GM23338 (cell line): ENCODE data around the gene GNAZ. TPM values are rescaled to one million over a fixed set of nuclear protein-coding genes. Genes with fewer than 3 reads are reported as not detected.
"Not testable (repeated sequence)": the region's sequence is repeated elsewhere in the genome, so short reads cannot be mapped to it uniquely, and the experiment has no call there.

Source experiments
- ATAC-seq: fragments of 200-7000 bp; cut with Tn5 transposase; 3 replicates; pipeline ENCODE4 v1.9.1; 2020
- DNase-seq: peaks from one replicate; pipeline ENCODE4 v3.0.0-alpha.2; 2015; ENCODE audit warnings: low spot score
- H2AFZ ChIP-seq: fragments of 200-600 bp; sonication (generic); 2 replicates; pipeline ENCODE4 v1.8.0; 2016; ENCODE audit warnings: antibody characterized with exemption, mild to moderate bottlenecking, moderate library complexity
- H3F3A ChIP-seq: fragments of 200-600 bp; sonication (generic); replicated peaks from 2 replicates; pipeline ENCODE4 v1.8.0; 2017; ENCODE audit warnings: antibody characterized with exemption, mixed run types, low read depth
- H3K27ac ChIP-seq: fragments of 200-600 bp; sonication (generic); 2 replicates; pipeline ENCODE4 v1.6.1; 2016; ENCODE audit warnings: low read depth
- H3K27me3 ChIP-seq: fragments of 200-600 bp; sonication (generic); 2 replicates; pipeline ENCODE4 v1.8.0; 2016; ENCODE audit warnings: mild to moderate bottlenecking, mixed run types, moderate library complexity; ENCODE audit not compliant: insufficient read depth
- H3K36me3 ChIP-seq: fragments of 200-600 bp; sonication (generic); 2 replicates; pipeline ENCODE4 v1.8.0; 2016; ENCODE audit warnings: mild to moderate bottlenecking; ENCODE audit not compliant: insufficient read depth
- H3K4me1 ChIP-seq: fragments of 200-600 bp; sonication (generic); 2 replicates; pipeline ENCODE4 v1.8.0; 2016; ENCODE audit warnings: mild to moderate bottlenecking, moderate library complexity; ENCODE audit not compliant: insufficient read depth
- H3K4me2 ChIP-seq: fragments of 200-600 bp; sonication (generic); 2 replicates; pipeline ENCODE4 v1.7.1; 2017; ENCODE audit warnings: mixed run types
- H3K4me3 ChIP-seq: fragments of 200-600 bp; sonication (generic); 2 replicates; pipeline ENCODE4 v1.6.1; 2016; ENCODE audit warnings: mixed run types
- H3K79me2 ChIP-seq: fragments of 200-600 bp; sonication (generic); replicated peaks from 2 replicates; pipeline ENCODE4 v1.8.0; 2017; ENCODE audit warnings: mild to moderate bottlenecking; ENCODE audit not compliant: insufficient read depth
- H3K9me2 ChIP-seq: fragments of 200-600 bp; sonication (generic); 2 replicates; pipeline ENCODE4 v1.8.0; 2017; ENCODE audit not compliant: insufficient read depth
- H4K20me1 ChIP-seq: fragments of 200-600 bp; sonication (generic); replicated peaks from 2 replicates; pipeline ENCODE4 v1.8.0; 2017; ENCODE audit warnings: mild to moderate bottlenecking; ENCODE audit not compliant: insufficient read depth
- H3K27ac Mint-ChIP-seq: 2 replicates; pipeline ENCODE4 v1.8.0; 2020; ENCODE audit warnings: inconsistent platforms, mild to moderate bottlenecking, moderate library complexity, mixed read lengths
- H3K27me3 Mint-ChIP-seq: 3 replicates; pipeline ENCODE4 v1.8.0; 2022; ENCODE audit warnings: low read depth, mild to moderate bottlenecking, moderate library complexity, mixed read lengths, inconsistent platforms; ENCODE audit not compliant: insufficient read depth, poor library complexity
- H3K36me3 Mint-ChIP-seq: 3 replicates; pipeline ENCODE4 v1.8.0; 2021; ENCODE audit warnings: low read depth, mild to moderate bottlenecking, inconsistent platforms, moderate library complexity, mixed read lengths
- H3K4me1 Mint-ChIP-seq: 3 replicates; pipeline ENCODE4 v1.8.0; 2020; ENCODE audit warnings: mild to moderate bottlenecking, inconsistent platforms, mixed read lengths
- H3K4me3 Mint-ChIP-seq: 3 replicates; pipeline ENCODE4 v1.8.0; 2021; ENCODE audit warnings: moderate library complexity, mild to moderate bottlenecking, inconsistent platforms, mixed read lengths
- H3K9me3 Mint-ChIP-seq: 3 replicates; pipeline ENCODE4 v1.8.0; 2020; ENCODE audit warnings: moderate library complexity, mild to moderate bottlenecking, inconsistent platforms, mixed read lengths
- CREB1 ChIP-seq: fragments of 250-450 bp; sonication (Bioruptor Pico); IDR thresholded peaks from 2 replicates; pipeline ENCODE4 v1.5.0; 2020; ENCODE audit warnings: low read depth, mild to moderate bottlenecking, moderate library complexity
- CTCF ChIP-seq, 2 experiments: fragments of 200-600 bp in 1 of 2; sonication (generic) in 1 of 2; conservative IDR thresholded peaks; 2 replicates each; pipeline versions ENCODE4 v1.5.1 to v1.6.1; 2016 to 2017; ENCODE audit warnings: antibody characterized with exemption in 2 of 2, low read depth in 2 of 2, mild to moderate bottlenecking in 2 of 2, moderate library complexity in 1 of 2
- ETS1 ChIP-seq: IDR thresholded peaks from 2 replicates; pipeline ENCODE4 v1.6.1; 2016; ENCODE audit warnings: antibody characterized with exemption
- EZH2phosphoT487 ChIP-seq: fragments of 200-600 bp; sonication (generic); IDR thresholded peaks from one replicate; pipeline ENCODE4 v1.8.1; 2018; ENCODE audit warnings: antibody characterized with exemption; ENCODE audit not compliant: unreplicated experiment
- JUNB ChIP-seq: IDR thresholded peaks from one replicate; pipeline ENCODE4 v1.6.1; 2016; ENCODE audit warnings: antibody characterized with exemption; ENCODE audit not compliant: unreplicated experiment
- REST ChIP-seq: IDR thresholded peaks from one replicate; pipeline ENCODE4 v1.6.1; 2018; ENCODE audit warnings: antibody characterized with exemption; ENCODE audit not compliant: unreplicated experiment
- STAT1 ChIP-seq: IDR thresholded peaks from one replicate; pipeline ENCODE4 v1.6.1; 2016; ENCODE audit warnings: antibody characterized with exemption; ENCODE audit not compliant: unreplicated experiment
- ZNF331 ChIP-seq: fragments of 250-450 bp; sonication (Bioruptor Pico); IDR thresholded peaks from 2 replicates; pipeline ENCODE4 v1.5.0; 2020; ENCODE audit warnings: low read depth, mild to moderate bottlenecking, moderate library complexity
- polyA plus RNA-seq: library from polyadenylated mRNA; unstranded; fragments of >200 nt; fragmentation: Nextera tagmentation; extraction: Ambion mirVana; gene quantifications from 2 replicates; pipeline ENCODE4 v1.2.1, GENCODE V29; 2016
- total RNA-seq: library from RNA; depleted of rRNA; stranded (reverse); fragments of >200 nt; shearing (Covaris generic); gene quantifications from 2 replicates; pipeline ENCODE4 v1.2.3, GENCODE V29; 2014

The GNAZ gene
- total and polyA plus RNA-seq, 2 experiments from 2014 or later: 2.9 to 11.1 TPM

GRCh38 chr22:23021660-23022353, 48.5 kb upstream of the GNAZ start:
- not testable (repeated sequence) for H2AFZ ChIP-seq, H3K9me3 Mint-ChIP-seq, H3K4me2 ChIP-seq, H3K4me3 Mint-ChIP-seq, H3K79me2 ChIP-seq, H3K36me3 Mint-ChIP-seq, H3K9me2 ChIP-seq, H3K27ac ChIP-seq, H3F3A ChIP-seq, DNase-seq, H3K4me3 ChIP-seq, H3K27ac Mint-ChIP-seq, H3K4me1 ChIP-seq, H3K36me3 ChIP-seq, H4K20me1 ChIP-seq, ATAC-seq, H3K4me1 Mint-ChIP-seq
- H3K27me3 ChIP-seq: peaks cover 16% of the 10 kb centered on the region
- H3K27me3 Mint-ChIP-seq: peaks cover 11% of the 10 kb centered on the region

- Histone ChIP-seq H3K36me3 (no peaks in the 10 kb centered on the region), H4K20me1 (no peaks in the 10 kb centered on the region; the same call in 1 of the 2 replicates), H3K27me3 (peaks cover 6% of the 10 kb centered on the region), H3K4me2 (no peak overlapping the region), H3K27ac (no peak overlapping the region), H3K4me1 (no peaks in the 10 kb centered on the region), H3F3A (no peaks in the 10 kb centered on the region), H3K79me2 (no peaks in the 10 kb centered on the region), H3K4me3 (no peak overlapping the region), H3K9me2 (no peaks in the 10 kb centered on the region), H2AFZ (no peak overlapping the region)
- TF ChIP-seq CTCF (conservative IDR thresholded peaks at IDR 0.05; ENCODE audit: low read depth in 2 of 2): no peak
- TF ChIP-seq CREB1 (CRISPR knock-in tag): no peak
- TF ChIP-seq ZNF331 (CRISPR knock-in tag): no peak
- no peak for TF ChIP-seq EZH2phosphoT487
- TF ChIP-seq STAT1: no peak
- Mint-ChIP-seq H3K36me3 (no peaks in the 10 kb centered on the region), H3K4me3 (no peak overlapping the region), H3K27ac (no peak overlapping the region), H3K4me1 (peaks cover 7% of the 10 kb centered on the region; the same call in 2 of the 3 replicates), H3K9me3 (no peaks in the 10 kb centered on the region), H3K27me3 (peaks cover 5% of the 10 kb centered on the region)
- ATAC-seq: peak; percentile 70
- DNase-seq: peak; percentile 61
Measured at GRCh38 chr22:23023294-23023693, 47.0 kb upstream of the GNAZ start.

- Histone ChIP-seq H3K79me2 (no peaks in the 10 kb centered on the region), H3K4me1 (0 out of 2 replicates have a peak, but pooled peaks cover 5% of the 10 kb centered on the region), H3F3A (no peaks in the 10 kb centered on the region), H2AFZ (peak overlapping the region; percentile 10; the same call in 1 of the 2 replicates), H3K4me2 (no peak overlapping the region), H3K9me2 (no peaks in the 10 kb centered on the region), H3K27ac (no peak overlapping the region), H4K20me1 (no peaks in the 10 kb centered on the region), H3K4me3 (no peak overlapping the region), H3K27me3 (no peaks in the 10 kb centered on the region), H3K36me3 (no peaks in the 10 kb centered on the region)
- no peak overlapping the region for H3K4me3 Mint-ChIP-seq
- H3K4me1 Mint-ChIP-seq: peaks cover 23% of the 10 kb centered on the region
- peaks cover 5% of the 10 kb centered on the region for H3K9me3 Mint-ChIP-seq
- peaks cover 5% of the 10 kb centered on the region for H3K27me3 Mint-ChIP-seq
- DNase-seq (no peak), ATAC-seq (no peak)
- peaks cover 3% of the 10 kb centered on the region; the same call in 1 of the 3 replicates for H3K36me3 Mint-ChIP-seq
- no peak overlapping the region for H3K27ac Mint-ChIP-seq
- TF ChIP-seq JUNB: no peak
- no peak for TF ChIP-seq ETS1
- no peak for TF ChIP-seq EZH2phosphoT487
- no peak for TF ChIP-seq REST
Measured at GRCh38 chr22:23026777-23027176, 43.5 kb upstream of the GNAZ start.
